GM21619 (cell line): ENCODE measurements around the gene STK32A.
"Not testable (repeated sequence)": the region's sequence is repeated elsewhere in the genome, so short reads cannot be mapped to it uniquely, and the experiment has no call there.

Experiments used
- ATAC-seq: cut with Tn5 transposase; IDR thresholded peaks from one replicate; pipeline ENCODE4 v1.9.1; 2021; ENCODE audit not compliant: unreplicated experiment

Gene STK32A

GRCh38 chr5:147341345-147341744 lies 106.5 kb downstream of the STK32A start:
- ATAC-seq, result no peak

DNA sequence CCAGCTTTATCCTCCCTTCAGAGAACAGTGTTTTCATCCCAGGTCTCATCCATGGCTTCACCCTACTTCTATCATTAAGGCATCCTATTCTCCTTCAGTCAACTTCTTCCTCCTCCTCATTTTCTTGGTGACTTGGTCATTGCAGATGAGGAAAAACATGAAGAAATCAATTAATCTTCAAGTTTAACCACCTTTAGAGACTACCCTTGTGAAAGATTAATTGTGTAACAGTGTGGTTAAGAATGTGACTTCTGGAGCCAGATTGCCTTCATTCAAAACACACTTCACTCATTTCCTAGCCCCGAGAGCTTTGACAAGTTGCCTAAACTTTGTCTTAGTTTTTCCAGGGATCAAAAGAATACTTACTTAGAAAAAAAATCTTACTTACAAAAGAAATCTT lies 110.0 kb downstream of the STK32A start:
- no peak for ATAC-seq

GRCh38 chr5:147346006-147346561 lies 111.3 kb downstream of the STK32A start:
- no peak for ATAC-seq

GRCh38 chr5:147348046-147348445 lies 113.2 kb downstream of the STK32A start:
- ATAC-seq, result no peak

- no peak for ATAC-seq
Measured at GRCh38 chr5:147348451-147348850, 113.6 kb downstream of the STK32A start.

DNA sequence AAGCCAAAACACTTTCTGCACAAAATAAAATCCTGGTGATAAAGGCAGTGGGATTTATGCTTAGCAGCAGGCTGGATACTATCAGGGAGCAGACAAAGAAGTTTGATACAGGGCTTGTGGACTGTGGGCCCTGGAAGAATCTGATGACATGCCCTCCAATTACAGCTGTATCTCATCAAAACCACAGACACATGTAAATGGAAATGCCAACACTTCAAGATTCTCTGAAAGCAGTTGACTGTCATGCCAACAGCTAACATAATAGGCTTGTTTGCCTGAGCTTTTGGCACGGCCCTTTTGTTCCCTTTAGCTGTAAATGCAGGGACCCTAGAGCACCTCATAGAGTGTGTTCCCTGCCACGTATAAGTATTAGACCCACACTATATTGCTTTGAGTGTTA lies 114.4 kb downstream of the STK32A start:
- ATAC-seq, result no peak

- no peak for ATAC-seq
Measured at GRCh38 chr5:147359101-147359500, 124.3 kb downstream of the STK32A start.

DNA sequence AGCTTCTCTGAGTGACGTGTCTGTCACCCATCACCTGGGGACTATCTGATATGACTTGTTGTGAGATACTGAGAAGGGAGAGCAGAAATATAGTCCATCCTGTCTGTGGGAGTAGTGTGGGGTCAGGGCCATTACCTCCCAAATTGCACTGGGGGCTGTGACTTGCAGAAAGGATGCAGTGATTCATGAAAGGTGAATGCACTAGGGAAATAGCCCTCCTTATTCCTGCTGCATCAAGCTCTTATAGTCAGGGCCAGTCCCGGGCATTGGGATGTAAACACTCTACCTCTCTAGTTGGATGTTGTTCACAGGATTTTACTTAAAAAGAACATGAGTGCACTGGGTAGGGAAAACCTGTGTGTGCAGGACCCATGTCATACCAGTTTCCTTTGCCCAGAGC lies 124.8 kb downstream of the STK32A start:
- ATAC-seq, result no peak

GRCh38 chr5:147360816-147361215 lies 126.0 kb downstream of the STK32A start:
- ATAC-seq, result no peak

GRCh38 chr5:147361441-147362175 lies 126.8 kb downstream of the STK32A start:
- no peak for ATAC-seq

DNA sequence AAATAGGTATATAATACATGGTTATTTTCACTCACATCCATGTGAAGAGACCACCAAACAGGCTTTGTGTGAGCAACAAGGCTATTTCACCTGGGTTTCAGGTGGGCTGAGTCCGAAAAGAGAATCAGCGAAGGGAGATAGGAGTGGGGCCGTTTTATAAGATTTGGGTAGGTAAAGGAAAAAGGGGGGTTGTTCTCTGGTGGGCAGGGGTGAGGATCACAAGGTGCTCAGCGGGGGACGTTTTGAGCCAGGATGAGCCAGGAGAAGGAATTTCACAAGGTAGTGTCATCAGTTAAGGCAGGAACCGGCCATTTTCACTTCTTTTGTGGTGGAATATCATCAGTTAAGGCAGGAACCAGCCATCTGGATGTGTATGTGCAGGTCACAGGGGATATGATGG lies 132.6 kb downstream of the STK32A start:
- not testable (repeated sequence) for ATAC-seq

GRCh38 chr5:147369742-147370374 lies 135.0 kb downstream of the STK32A start:
- ATAC-seq, result no peak

DNA sequence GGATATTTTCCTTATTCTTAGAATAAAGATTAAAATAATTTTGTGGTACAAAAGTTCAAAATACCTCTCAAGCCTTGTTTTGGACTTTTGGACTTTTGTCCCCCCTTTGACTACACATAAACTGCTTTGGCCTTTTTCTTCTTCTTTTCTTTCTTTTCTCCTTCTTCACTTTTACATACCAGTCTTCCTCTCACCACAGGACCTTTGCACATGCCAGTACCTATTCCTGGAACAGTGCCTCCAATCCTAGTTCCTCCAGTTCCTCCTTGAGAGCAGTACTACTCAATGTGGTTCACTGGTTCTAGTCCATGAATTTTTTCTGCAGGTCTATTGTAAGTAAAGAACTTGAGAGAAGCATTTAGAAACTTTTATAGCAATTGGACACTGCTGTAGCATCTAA lies 136.5 kb downstream of the STK32A start:
- ATAC-seq, result no peak

DNA sequence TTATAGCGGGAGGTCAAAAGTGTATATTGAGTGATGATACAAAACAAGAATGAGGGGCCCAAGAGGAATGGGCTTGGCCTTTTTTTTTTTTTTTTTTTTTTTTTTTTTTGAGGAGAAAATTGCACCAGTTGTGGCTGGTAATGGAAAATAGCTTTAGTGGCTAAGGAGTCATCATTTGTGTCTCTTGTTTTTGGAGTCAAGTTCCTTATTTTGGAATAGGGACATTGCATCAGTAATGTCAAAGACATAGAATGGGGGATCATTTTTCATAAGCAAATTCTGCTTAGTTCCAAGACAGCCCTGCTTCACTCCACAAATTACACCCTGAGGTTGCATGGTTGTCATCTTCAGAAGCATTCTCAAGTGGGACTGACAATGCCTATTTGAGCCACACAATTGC lies 137.4 kb downstream of the STK32A start:
- no peak for ATAC-seq

- no peak for ATAC-seq
Measured at GRCh38 chr5:147373328-147373727, 138.5 kb downstream of the STK32A start.

- no peak for ATAC-seq
Measured at GRCh38 chr5:147375151-147375550, 140.3 kb downstream of the STK32A start.

DNA sequence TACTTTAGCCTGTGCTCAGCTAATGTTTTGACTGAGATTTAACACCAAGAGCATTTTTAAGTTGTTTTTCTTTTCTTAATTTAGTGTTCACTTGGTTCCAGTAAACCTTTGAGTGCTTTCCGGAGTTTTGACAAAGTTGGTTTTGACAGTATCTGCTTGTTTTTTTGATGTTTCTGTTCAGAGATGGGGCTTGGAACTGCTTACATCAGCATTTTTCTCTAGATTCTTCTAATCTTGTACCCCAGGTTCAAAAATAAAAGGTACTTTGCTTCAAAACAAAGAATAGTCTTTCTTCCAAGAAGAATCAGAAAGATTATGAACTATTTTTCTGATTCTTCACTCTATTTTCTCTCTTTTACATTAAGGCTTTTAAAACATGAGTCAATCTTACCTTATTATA lies 142.9 kb downstream of the STK32A start:
- no peak for ATAC-seq

DNA sequence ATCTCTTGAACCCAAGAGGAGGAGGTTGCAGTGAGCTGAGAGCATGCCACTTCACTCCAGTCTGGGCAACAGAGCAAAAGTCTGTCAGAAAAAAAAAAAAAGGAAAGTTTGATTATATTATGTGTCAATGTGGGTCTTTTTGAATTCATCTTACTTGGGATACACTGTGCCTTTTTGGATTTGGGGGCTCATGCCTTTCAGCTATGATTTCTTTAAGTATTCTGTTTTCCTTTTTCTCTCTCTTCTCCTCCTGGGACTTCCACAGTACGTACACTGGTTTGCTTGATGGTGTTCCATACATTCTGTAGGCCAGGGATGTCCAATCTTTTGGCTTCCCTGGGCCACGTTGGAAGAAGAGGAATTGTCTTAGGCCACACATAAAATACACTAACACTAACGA lies 146.7 kb downstream of the STK32A start:
- no peak for ATAC-seq

DNA sequence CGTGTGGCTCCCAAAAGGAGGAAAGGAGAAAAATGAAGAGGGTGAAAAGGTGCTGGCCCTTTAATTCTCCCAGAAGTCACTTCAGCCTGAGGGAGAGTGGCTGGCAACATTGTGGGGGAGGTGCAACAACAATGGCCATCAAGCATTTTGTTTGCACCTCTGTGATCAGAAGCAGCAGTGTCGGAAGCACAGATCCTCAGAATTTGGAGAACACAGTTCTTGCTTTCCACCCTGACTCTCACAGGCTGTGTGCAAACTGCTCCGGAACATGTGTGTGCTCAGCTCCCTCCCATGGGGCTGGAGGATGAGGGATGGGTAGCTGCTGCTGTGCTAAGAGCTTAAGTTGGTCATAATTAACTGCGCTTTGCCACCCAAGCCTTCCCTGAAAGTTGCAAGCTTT lies 147.9 kb downstream of the STK32A start:
- ATAC-seq, result no peak

DNA sequence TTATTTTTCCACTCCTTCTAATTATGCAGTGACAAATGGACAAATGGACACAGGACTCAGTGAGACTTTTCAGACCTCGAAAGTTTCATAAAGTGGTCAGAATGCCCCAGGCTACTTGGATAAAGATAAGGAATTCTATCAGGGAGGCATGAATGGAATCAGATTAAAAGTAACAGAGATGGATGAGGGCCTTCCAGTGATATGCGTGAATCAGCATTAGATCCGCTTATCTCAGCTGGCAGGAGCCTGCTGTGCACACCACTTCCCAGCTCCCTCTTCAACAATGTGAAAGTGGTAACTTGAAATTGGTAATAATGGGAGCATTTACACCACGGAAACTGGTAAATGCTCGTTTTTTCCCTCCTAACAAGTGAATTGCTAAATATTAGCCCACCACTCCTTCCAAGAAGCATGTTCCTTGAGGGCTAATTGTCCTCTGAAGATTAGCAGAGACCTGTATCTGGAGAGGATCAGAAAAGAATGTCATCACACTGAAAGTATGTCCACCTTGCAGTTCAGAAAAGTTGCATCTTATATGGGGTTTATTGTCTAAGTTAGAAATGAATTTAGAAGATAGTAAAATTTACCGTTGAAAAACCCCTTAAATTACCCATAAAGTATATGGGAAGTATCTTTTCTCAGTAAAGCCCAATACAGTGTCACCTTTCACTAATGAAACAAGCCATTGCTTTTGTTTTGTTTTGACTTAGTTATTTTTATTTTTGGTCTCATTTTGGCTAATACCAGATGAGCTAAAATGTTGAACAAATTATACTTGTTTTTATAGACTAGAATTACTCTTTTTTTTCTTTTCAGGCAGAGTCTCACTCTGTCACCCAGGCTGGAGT lies 149.7 kb downstream of the STK32A start:
- ATAC-seq, result peak; percentile 55

DNA sequence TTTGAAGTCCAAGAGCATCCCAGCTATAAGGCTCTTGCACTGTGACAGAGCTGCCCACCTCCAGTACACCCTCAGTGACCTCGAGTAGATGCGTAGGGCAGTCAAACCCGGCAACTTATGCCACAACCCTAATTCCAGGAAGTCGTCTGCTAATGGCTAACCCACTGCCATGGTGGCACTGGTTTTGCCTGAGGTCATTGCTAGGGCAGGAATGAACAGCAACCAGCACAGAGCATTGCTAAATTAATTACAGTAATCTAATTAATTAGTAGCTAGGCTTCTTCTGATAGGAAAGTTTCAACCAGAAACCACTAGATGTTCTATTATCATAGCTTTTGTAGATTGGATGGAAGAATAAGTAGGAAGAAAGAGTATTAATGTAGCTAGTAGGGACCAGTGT lies 152.3 kb downstream of the STK32A start:
- no peak for ATAC-seq
